Stimulated activated CD8-positive, alpha-beta memory T cell treated with anti-CD3 and anti-CD28 coated beads, Interleukin-7, amount 100 ng/mL, for 1 hour (primary cell): ENCODE measurements around the gene CHST11.

Experiments
- DNase-seq, 2 donors: peaks; one replicate each; pipeline ENCODE4 v3.0.0-alpha.2; 2020; ENCODE audit warnings: low read depth in 2 of 2

The CHST11 gene

DNA sequence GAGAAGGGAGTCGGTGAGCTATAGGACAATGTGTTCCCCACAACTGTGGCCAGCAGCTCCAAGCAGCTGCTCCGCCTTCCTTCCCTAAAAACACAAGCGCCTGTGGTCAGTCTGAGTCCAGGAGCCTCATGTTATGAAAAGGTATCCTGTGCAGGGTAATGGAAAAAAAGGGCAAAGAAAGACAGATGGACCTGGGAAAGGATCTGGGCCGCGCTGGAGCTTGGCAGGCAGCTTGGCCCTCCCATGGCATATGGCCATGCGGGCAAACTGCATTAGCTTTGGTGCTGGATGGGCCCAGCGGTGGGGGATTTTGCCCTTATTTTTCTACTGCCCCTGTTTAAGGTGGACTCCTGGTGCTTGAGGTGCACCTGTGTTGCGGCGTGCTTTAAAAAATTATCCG is 23.7 kb upstream of the CHST11 start:
- no peak for DNase-seq

DNA sequence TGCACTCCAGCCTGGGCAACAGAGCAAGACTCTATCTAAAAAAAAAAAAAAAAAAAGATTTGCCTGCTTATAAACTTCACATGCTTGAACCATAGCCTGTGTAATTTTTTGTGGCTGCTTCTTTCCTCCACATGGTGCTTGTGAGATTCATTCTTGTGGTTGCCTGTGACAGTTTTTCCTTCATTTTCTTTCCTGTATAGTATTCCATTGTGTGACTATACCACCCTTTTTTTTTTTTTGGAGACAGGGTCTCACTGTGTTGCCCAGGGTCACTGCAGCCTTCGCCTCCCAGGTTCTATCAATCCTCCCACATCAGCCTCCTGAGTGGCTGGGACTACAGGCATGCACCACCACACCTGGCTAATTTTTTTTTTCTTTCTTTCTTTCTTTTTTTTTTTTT is 22.6 kb upstream of the CHST11 start:
- no peak for DNase-seq

DNA sequence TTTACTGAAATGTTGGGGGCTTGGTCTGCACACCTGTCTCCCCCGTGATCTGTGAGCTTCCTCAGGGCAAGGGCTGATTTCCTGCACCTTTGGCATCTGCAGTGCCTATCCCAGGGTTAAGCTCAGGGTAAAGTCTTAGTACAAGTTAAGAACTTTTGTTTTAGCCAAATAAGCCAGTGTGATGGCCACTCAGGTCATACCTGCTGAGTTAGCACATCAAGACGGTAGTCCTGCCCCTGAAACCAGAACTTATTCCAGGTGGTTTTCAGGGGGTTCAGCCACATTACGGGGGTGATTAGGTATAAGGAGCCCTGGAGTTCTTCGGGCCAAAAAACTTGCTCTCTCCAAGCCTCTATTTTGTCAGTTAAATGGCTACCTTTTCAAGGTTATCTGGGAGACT is 21.6 kb upstream of the CHST11 start:
- no peak for DNase-seq

DNA sequence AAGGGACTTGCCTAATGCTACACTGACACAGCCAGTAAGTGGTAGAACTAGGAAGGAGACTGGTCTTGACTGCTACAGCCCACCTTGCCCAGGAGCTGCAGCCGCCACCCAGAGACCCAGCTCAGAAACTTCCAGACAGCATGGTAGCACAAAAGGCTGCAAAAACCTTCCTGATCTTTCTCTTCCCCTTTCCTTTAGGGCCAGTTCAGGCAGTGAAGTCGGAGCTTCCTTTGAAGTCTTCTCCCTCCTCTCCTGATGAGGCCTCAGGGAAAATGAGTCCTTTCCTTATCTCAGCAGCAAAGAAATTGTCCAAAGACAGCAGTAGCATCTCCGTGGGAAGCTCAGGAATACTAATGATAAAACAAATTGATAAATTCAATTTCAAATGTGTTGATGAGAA is 21.0 kb upstream of the CHST11 start:
- no peak for DNase-seq

GRCh38 chr12:104436790-104437189 is 20.0 kb upstream of the CHST11 start:
- DNase-seq: no peak

GRCh38 chr12:104438134-104438533 is 18.6 kb upstream of the CHST11 start:
- DNase-seq: no peak

DNA sequence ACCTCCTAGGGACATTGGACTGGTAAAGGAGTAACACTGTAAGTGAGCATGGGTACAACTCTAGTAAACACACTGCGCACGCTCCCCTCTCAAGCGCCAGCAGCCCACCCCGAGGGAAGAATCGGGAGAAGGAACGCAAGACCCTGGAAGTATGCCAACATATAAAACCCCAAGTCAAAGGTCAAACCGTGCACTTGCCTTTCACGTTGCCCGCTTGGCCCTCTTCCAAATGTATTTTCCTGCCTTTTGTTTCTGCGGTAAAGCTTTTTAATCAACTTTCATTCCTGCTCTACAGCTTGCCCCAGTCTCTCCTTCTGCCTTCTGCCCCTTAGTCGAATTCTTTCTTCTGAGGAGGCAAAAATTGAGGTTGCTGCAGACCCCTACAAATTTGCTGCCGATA is 17.6 kb upstream of the CHST11 start:
- DNase-seq: no peak

GRCh38 chr12:104443008-104443407 is 13.7 kb upstream of the CHST11 start:
- DNase-seq: no peak

GRCh38 chr12:104446646-104447421 is 9.9 kb upstream of the CHST11 start:
- no peak for DNase-seq

- DNase-seq: no peak
These were observed 8.7 kb upstream of the CHST11 start for GRCh38 chr12:104448031-104448430.

GRCh38 chr12:104448451-104448850 is 8.3 kb upstream of the CHST11 start:
- no peak for DNase-seq

DNA sequence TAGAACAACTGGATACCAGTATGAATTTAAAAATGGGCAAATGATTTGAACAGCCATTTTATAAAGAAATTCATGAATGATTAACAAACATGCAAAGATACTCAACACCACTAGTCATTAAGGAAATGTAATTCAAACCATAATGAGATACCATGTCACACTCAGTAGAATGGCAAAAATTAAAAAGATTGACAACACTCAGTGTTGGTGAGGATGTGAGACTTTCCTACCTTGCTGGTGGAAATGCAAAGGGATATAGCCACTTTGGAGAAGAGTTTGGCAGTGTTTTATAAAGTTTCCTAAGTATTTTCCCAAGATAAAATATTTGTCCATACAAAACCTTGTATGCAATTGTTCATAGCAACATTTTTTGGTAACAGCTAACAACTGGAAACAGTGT is 6.0 kb upstream of the CHST11 start:
- DNase-seq: no peak

DNA sequence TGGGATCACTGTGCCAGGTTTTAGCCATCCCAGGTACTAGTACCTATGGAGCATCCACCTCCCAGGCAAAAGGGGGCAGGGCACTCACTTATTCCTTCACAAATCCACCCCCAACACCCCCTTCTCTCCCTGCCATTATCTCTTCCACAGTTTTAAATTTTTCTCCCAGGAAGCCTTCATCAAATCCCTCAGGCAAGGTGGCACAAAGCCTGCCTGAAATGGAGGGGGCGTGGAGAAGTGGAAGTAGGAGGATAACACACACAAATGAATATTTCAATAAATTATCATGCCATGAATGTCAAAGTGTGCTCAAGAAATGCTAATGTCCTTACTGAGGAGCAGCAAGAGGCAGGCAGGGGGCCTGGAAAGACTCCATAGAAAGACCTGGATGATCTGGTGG is 4.7 kb upstream of the CHST11 start:
- no peak for DNase-seq

- DNase-seq: no peak
These were observed 3.6 kb upstream of the CHST11 start for GRCh38 chr12:104453133-104453532.

DNA sequence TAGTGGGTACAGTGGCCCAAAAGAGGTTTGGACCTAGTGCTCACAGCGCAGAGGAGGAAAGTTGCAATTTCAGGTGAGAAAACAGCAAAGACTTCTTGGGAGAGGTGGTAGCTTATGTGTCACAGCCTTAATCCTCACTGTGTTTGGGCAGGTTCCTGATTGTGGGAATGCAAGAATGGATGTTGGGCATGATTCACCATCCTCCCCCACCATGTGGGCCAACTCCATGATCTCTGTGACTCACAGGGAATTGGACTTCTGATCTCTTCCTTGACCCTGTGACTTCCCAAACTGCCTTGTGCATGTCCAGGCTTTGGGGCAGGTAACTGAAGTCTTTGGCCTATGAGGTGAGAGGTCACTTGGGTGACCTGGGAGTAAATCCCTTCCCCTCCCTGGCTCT is 1.8 kb upstream of the CHST11 start:
- DNase-seq: no peak

DNA sequence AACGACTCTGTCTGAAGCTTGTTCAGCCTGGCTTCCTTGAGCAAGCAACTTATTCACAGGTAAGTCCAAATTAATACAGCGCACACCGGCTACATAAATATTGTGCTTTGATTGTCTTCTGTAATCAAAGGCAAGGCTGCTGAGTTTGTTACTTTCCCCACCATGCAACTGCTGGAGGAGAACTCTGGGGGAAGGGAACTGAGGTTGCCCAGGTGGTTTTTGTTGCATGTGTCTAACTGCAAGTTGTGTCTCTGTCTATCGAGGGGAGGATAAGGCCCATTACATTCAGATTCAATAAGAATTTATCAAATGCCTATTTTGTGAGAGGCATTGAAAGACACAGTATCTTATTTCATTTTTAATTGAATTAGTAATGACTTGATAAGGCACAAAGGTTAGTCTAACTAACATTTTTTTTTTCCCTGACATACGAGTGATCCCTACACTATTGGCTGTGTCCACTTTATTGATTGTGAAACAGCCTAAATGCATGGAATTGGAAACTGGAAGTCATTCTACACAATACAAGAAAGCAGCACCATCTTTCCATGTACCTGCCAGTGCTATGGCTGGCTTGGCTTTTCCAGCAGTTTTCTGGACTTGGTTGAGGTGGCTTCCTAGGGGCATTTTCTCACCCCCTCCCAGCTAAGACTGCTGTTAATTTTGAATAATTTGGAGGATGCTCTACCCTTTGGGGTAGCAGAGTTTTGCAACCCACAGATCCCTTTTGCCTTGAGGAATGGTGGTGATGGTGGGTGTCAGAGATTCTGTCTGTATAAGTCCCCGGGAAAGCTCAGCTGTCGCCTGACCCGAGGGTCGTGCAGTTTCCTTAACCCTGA is 951 bp upstream of the CHST11 start:
- DNase-seq: no peak

DNA sequence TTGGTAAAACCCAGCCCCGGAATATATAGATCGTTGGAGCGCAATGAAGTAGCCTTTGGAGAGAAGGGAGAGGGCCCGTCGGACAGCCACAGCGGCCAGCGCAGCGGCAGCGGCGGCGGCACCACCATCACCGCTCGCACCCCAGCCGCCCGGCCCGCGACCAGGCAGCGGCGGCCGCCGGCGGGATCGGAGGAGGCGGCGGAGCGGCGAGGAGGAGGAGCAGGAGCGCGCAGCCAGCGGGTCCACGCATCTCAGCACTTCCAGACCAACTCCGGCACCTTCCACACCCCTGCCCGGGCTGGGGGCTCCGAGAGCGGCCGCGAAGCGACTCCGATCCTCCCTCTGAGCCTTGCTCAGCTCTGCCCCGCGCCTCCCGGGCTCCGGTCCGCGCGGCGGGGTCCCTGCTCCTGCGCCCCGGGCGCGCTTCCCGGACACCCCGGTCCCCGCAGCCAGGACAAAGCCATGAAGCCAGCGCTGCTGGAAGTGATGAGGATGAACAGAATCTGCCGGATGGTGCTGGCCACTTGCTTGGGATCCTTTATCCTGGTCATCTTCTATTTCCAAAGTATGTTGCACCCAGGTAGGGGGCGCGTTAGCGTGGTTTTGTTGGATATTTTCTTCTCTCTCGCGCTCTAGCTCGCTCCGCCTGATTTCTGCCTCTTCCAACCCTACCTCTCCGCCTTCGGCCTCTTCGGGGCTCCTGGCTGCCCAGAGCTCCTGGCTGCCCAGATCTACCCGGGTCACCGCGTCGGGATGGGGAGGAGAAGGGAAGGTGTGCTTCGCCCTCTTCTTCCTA is 400 bp downstream of the CHST11 start:
- DNase-seq: no peak

DNA sequence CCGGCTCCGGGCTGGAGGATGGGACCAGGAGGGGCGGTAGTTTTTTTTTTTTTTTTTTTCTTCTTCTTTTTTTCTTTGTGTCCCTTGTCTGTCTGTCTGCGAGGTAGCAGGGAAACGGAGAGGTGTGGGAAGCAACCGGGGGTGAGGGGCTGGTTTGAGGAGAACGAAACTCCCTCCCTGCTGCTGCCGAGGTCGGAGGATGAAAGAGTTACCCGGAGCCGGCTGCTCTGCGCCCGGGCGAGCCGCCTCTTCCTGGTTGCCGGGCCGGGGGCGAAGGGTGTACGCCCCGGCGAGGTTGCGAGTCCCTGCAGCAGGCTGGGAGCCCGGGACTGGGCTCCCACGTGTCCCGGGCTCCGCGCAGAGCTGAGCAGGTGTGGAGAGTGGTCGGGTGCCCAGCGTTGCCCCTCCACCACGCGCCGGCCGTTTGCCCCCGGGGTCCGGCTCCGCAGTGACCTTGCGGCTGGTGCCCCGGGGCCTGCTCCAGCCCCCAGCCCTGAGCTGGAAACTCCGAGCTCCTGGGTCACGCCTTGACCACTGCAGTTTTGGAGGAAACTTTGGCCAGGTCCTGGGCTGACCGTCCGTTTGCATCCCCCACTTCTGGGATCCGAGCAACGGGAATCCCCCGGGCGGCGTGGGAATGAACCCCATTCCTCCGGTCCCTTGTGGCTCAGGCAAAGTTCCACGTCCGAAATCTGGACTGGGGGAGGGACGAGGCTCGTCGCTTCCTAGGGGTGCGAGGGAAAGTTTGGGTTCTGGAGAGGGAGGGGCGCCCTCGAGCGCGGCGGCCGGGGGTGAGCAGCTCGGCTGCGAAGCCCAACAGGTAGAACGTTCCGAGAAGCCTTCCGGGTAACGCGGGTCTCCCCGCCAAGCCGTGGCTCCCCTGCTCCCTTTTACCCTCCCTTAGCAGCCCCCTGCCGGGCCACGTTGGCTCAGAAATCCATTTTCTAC is 1.3 kb downstream of the CHST11 start:
- DNase-seq: no peak

- no peak for DNase-seq
These were observed 2.1 kb downstream of the CHST11 start for GRCh38 chr12:104458694-104459367.

GRCh38 chr12:104459368-104459909 is 2.7 kb downstream of the CHST11 start:
- DNase-seq: no peak
